K562 (cell line): ENCODE data around the gene FILIP1L. TPM values are rescaled to one million over a fixed set of nuclear protein-coding genes. Genes with fewer than 3 reads are reported as not detected.
A peak's percentile ranks its signal among the peaks of the same experiment; 100 is the strongest.

Source experiments
- ATAC-seq: fragments of 200-7000 bp; cut with Tn5 transposase; 3 replicates; pipeline ENCODE4 v1.9.1; 2020; ENCODE audit warnings: moderate library complexity
- BruUV-seq: library from RNA; stranded (reverse); fragments of 400-500 nt; replicated peaks from 2 replicates; lab custom pipeline; 2021; lab: Mats Ljungman, UMichigan
- CTCF ChIA-PET: fragments of 300-600 bp; formaldehyde crosslinking; extraction: SDS; loops from one replicate; lab custom pipeline; 2021; ENCODE audit warnings: low intra/inter-chr PET ratio; lab: Yijun Ruan, JAX
- POLR2A ChIA-PET: fragments of 300-600, 350-650 bp; sonication (Branson Sonifier 250); formaldehyde crosslinking; extraction: SDS; loops from one replicate; lab custom pipeline; 2021; ENCODE audit warnings: antibody characterized with exemption, inconsistent platforms; lab: Yijun Ruan, JAX
- DNase-seq, 4 experiments: peaks; one replicate each; pipeline versions ENCODE4 v3.0.0 to v3.0.0-alpha.2; 2011 to 2018; ENCODE audit warnings: low spot score in 3 of 4, mixed read lengths in 3 of 4; ENCODE audit errors: extremely low read depth in 1 of 4
- FAIRE-seq: peaks from 2 replicates; lab custom pipeline; 2011; peaks lifted over from hg19 to GRCh38; lab: Jason Lieb, UNC
- H2AFZ ChIP-seq: 2 replicates; pipeline ENCODE4 v1.6.0; 2011; ENCODE audit warnings: low read depth, low read length, control low read depth, inconsistent platforms
- H3K27ac ChIP-seq: fragments of 200-600 bp; 3 replicates; pipeline ENCODE4 v1.8.0; 2011; ENCODE audit warnings: low read depth, mild to moderate bottlenecking, control low read depth, inconsistent platforms, low read length, moderate library complexity, mixed read lengths; ENCODE audit errors: extremely low read depth
- H3K27me3 ChIP-seq, 2 experiments: fragments of 300-600 bp in 1 of 2; 2 replicates in 1 of 2; 3 replicates in 1 of 2; pipeline versions ENCODE4 v1.6.0 to v1.8.0; 2011; ENCODE audit warnings: inconsistent platforms in 2 of 2, low read length in 2 of 2, mild to moderate bottlenecking in 1 of 2, mixed read lengths in 1 of 2, moderate library complexity in 1 of 2; ENCODE audit not compliant: control insufficient read depth in 2 of 2, insufficient read depth in 2 of 2
- H3K36me3 ChIP-seq: fragments of 300-600 bp; 3 replicates; pipeline ENCODE4 v1.8.0; 2011; ENCODE audit warnings: mild to moderate bottlenecking, low read length, inconsistent platforms; ENCODE audit not compliant: control insufficient read depth, insufficient read depth
- H3K4me1 ChIP-seq, 2 experiments: fragments of 200-600 bp in 1 of 2; replicated peaks in 1 of 2; 2 replicates in 1 of 2; 3 replicates in 1 of 2; pipeline versions ENCODE4 v1.5.1 to v1.8.0; 2011; ENCODE audit warnings: inconsistent platforms in 2 of 2, low read length in 2 of 2, mild to moderate bottlenecking in 1 of 2, mixed read lengths in 1 of 2, moderate library complexity in 1 of 2; ENCODE audit not compliant: control insufficient read depth in 2 of 2, insufficient read depth in 2 of 2
- H3K4me2 ChIP-seq: 2 replicates; pipeline ENCODE4 v1.6.1; 2011; ENCODE audit warnings: low read length, control low read depth, inconsistent platforms, mixed read lengths; ENCODE audit not compliant: insufficient read depth
- H3K4me3 ChIP-seq: fragments of 200-600 bp; sonication (generic), shearing (Covaris generic); 2 replicates; pipeline ENCODE4 v1.5.1; 2016; ENCODE audit warnings: control low read depth, inconsistent platforms
- H3K79me2 ChIP-seq: fragments of 200-600 bp; 3 replicates; pipeline ENCODE4 v1.8.0; 2011; ENCODE audit warnings: low read length, inconsistent platforms; ENCODE audit not compliant: control insufficient read depth, insufficient read depth
- H3K9ac ChIP-seq, 2 experiments: 2 replicates each; pipeline versions ENCODE4 v1.6.0 to v1.6.1; 2011; ENCODE audit warnings: low read depth in 2 of 2, low read length in 2 of 2, control low read depth in 1 of 2, inconsistent platforms in 1 of 2, mild to moderate bottlenecking in 1 of 2, mixed read lengths in 1 of 2; ENCODE audit not compliant: insufficient read depth in 1 of 2
- H3K9me1 ChIP-seq: one replicate; pipeline ENCODE4 v1.6.0; 2011; ENCODE audit warnings: inconsistent platforms, mild to moderate bottlenecking, low read length, moderate library complexity; ENCODE audit not compliant: control insufficient read depth, insufficient read depth
- H3K9me3 ChIP-seq: replicated peaks from 2 replicates; pipeline ENCODE4 v1.5.1; 2011; ENCODE audit warnings: low read depth, low read length, inconsistent platforms; ENCODE audit not compliant: control insufficient read depth, insufficient read depth
- H4K20me1 ChIP-seq: replicated peaks from 2 replicates; pipeline ENCODE4 v1.6.1; 2011; ENCODE audit warnings: low read length, inconsistent platforms, mixed read lengths; ENCODE audit not compliant: control insufficient read depth, insufficient read depth
- DEAF1 ChIP-seq: fragments of 450-650 bp; formaldehyde crosslinking; IDR thresholded peaks from 2 replicates; pipeline ENCODE4 v1.4.0; 2020; ENCODE audit warnings: mild to moderate bottlenecking, moderate library complexity
- FOXA3 ChIP-seq, 2 experiments: fragments of 450-650 bp in 1 of 2; sonication (generic) in 1 of 2; formaldehyde crosslinking; IDR thresholded peaks in 1 of 2; conservative IDR thresholded peaks in 1 of 2; 2 replicates each; pipeline versions ENCODE4 v1.4.0 to v1.8.0; 2020 to 2022; ENCODE audit warnings: mild to moderate bottlenecking in 2 of 2, missing genetic modification reagents in 1 of 2
- MBD2 ChIP-seq: sonication (generic); IDR thresholded peaks from 2 replicates; pipeline ENCODE4 v1.6.1; 2016; ENCODE audit warnings: low read depth, borderline replicate concordance
- NFE2L1 ChIP-seq: fragments of 450-650 bp; IDR thresholded peaks from 2 replicates; pipeline ENCODE4 v1.6.1; 2016; ENCODE audit warnings: missing genetic modification characterization, low read depth, mild to moderate bottlenecking, missing compliant biosample characterization, moderate library complexity, borderline replicate concordance
- WGBS: fragments of 100-300 bp; shearing (Covaris generic); methylation state at CpG from one replicate; pipeline ENCODE4 v1.1.6; 2016; ENCODE audit warnings: low coverage, mixed read lengths; ENCODE audit not compliant: insufficient coverage; ENCODE audit errors: missing lambda C conversion rate; 5-methylcytosine and 5-hydroxymethylcytosine counted together
- in situ Hi-C: fragments of 300-500 bp; cut with MboI; formaldehyde crosslinking; loops from 4 replicates; pipeline ENCODE4 v1.15.0; 2018; ENCODE audit warnings: inconsistent platforms, mixed read lengths
- intact Hi-C: fragments of 100-400 bp; cut with micrococcal nuclease; formaldehyde crosslinking; loops from 2 replicates; pipeline ENCODE4 v1.14.2; 2022
- polyA plus RNA-seq, 8 experiments: library from polyadenylated mRNA; depleted of rRNA in 4 of 8; stranded (reverse) in 5 of 8; unstranded in 3 of 8; fragments of >200 nt; fragmentation: Nextera tagmentation in 2 of 8; fragmentation: Illumina TruSeq in 1 of 8; extraction: Ambion mirVana in 2 of 8; extraction: Trizol in 1 of 8; gene quantifications; 2 replicates each; pipeline versions ENCODE4 v1.2.1 to v1.2.3, GENCODE V29; 2011 to 2014; ENCODE audit warnings: inconsistent platforms in 1 of 8, missing spikeins in 1 of 8
- total RNA-seq, 7 experiments: library from RNA; depleted of rRNA in 6 of 7; stranded (reverse); fragments of >200 nt in 6 of 7; fragmentation: Illumina TruSeq in 2 of 7; extraction: Trizol in 2 of 7; gene quantifications; 2 replicates each; pipeline versions ENCODE4 v1.2.1 to v1.2.3, GENCODE V29; 2011 to 2021; ENCODE audit warnings: low replicate concordance in 1 of 7

The FILIP1L gene
- total and polyA plus RNA-seq, 9 of the 15 experiments (the other 6 are each of a cell fraction or from before 2014, with no cell fraction given): 0.50 to 2.1 (median 1.1) TPM

GRCh38 chr3:100006570-100007271, 107.6 kb downstream of the FILIP1L start:
- Histone ChIP-seq H3K4me1 (peaks cover 0 to 11% of the 10 kb centered on the region in 2 experiments; a peak in 3 of 5 replicates), H4K20me1 (0 out of 2 replicates have a peak, but pooled peaks cover 4% of the 10 kb centered on the region), H3K9ac (no peak overlapping the region), H3K9me3 (no peaks in the 10 kb centered on the region), H3K27ac (no peak overlapping the region), H3K4me2 (no peak overlapping the region), H3K27me3 (no peaks in the 10 kb centered on the region), H3K9me1 (no peaks in the 10 kb centered on the region), H3K36me3 (no peaks in the 10 kb centered on the region), H2AFZ (no peak overlapping the region), H3K79me2 (no peaks in the 10 kb centered on the region; the same call in 2 of the 3 replicates), H3K4me3 (no peak overlapping the region)
- FAIRE-seq (no peak), DNase-seq (no peak), ATAC-seq (no peak)
- 48% methylated on average over 2 of the region's 2 CpGs for WGBS
- ChIA-PET POLR2A (interaction anchor here (0.8 kb wide), 1 partner anchor 22 kb away, joined by 4 read pairs; no protein-coding TSS in a partner anchor), CTCF (interaction anchor here (0.6 kb wide), 1 partner anchor 1810 kb away, joined by 3 read pairs; no protein-coding TSS in a partner anchor)
- no TSS peak for BruUV-seq
- TF ChIP-seq DEAF1 (CRISPR knock-in tag): no peak
- TF ChIP-seq FOXA3 (CRISPR knock-in tag; conservative IDR thresholded peaks at IDR 0.05 in 1 of 2, IDR thresholded peaks at IDR 0.05 in 1 of 2): peak in 1 of 2 experiments; percentile 74; a peak in 2 of 4 replicates
- TF ChIP-seq MBD2: no peak
- no peak for TF ChIP-seq NFE2L1 (tag)
- in situ Hi-C loops: no loop called here
- intact Hi-C loops: loop anchor here (10.0 kb wide), 2 partner anchors 58 to 162 kb away; no protein-coding TSS in a partner anchor
